C1 segment of cervical spinal cord (tissue), 14 donors: ENCODE data around the gene MEPCE.

ENCODE experiments used
- DNase-seq, 14 donors: peaks; one replicate each; lab custom pipeline; 2025; lab: John Stamatoyannopoulos, UW

The MEPCE gene

DNA sequence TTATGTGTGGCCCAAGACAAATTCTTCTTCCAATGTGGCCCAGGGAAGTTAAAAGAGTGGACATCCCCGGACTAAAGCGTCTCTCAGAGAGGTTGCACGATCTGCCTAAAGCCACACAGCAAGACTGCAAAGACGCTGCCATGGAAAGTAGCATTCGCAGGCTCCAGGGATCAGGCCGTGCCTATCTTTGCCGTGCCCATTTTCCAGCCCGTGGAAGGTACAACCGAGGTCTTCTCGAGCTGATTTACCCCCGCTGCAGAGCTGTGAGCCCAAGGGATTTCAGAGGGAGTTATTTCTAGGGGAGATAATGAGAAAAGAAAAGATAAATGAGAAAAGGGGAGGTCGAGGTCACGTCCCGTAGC, 53.1 kb downstream of the MEPCE start:
- no peak for DNase-seq

DNA sequence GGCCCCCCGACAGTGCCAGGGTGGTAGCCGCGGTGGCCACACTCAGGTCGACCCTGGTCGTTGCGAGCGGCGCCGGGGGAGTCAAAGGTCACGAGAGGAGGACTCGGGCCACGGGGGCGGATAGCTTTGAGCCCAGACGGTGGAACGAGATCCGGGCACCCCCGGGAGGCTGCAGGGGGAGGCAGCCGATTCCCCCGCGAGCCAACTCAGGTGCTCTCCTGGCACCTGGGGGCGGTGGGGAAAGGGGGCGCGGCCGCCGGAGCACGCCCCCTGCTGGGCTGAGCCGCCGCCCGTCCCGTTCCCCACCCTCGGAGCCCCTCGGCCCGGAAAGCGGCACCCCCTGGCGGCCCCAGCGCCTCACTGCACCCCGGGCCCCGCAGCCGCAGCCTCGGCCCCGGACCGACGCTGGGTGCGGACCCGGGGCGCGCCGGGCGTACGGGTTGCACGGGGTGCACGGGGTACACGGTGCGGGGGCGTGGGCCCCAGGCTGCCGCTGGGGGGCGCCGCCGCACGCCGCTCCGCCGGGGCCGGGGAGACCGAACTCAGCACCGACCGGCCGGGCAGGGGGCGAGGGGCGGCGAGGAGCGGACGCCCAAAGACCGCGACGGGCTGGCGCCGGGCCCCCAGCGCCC, 53.6 kb downstream of the MEPCE start:
- DNase-seq = peak in 9 of 14 donors; percentile 33 to 79 (median 53)
